H9 (cell line): ENCODE results near the gene LRP1B. TPM values are rescaled to one million over a fixed set of nuclear protein-coding genes. Genes with fewer than 3 reads are reported as not detected.

Experiments
- DNase-seq: peaks from one replicate; pipeline ENCODE4 v3.0.0-alpha.2; 2017
- H2AFZ ChIP-seq: one replicate; pipeline ENCODE4 v1.6.1; 2013; ENCODE audit warnings: mild to moderate bottlenecking, low read length, control low read depth, moderate library complexity
- H2AK5ac ChIP-seq: 2 replicates; pipeline ENCODE4 v1.6.1; 2013; ENCODE audit warnings: low read length, control low read depth, mixed read lengths; ENCODE audit not compliant: insufficient read length
- H2BK120ac ChIP-seq: one replicate; pipeline ENCODE4 v1.6.1; 2013; ENCODE audit warnings: low read depth, mild to moderate bottlenecking, low read length, control low read depth, inconsistent platforms; ENCODE audit not compliant: poor library complexity, severe bottlenecking
- H2BK12ac ChIP-seq: 2 replicates; pipeline ENCODE4 v1.6.1; 2013; ENCODE audit warnings: low read length, control low read depth, mixed read lengths, low read depth; ENCODE audit not compliant: insufficient read length
- H2BK15ac ChIP-seq: 2 replicates; pipeline ENCODE4 v1.6.1; 2013; ENCODE audit warnings: low read depth, low read length, control low read depth
- H2BK20ac ChIP-seq: one replicate; pipeline ENCODE4 v1.6.1; 2013; ENCODE audit warnings: low read depth, mild to moderate bottlenecking, low read length, control low read depth, inconsistent platforms; ENCODE audit not compliant: poor library complexity, severe bottlenecking
- H2BK5ac ChIP-seq: 2 replicates; pipeline ENCODE4 v1.6.1; 2013; ENCODE audit warnings: low read length, control low read depth, mixed read lengths; ENCODE audit not compliant: insufficient read length
- H3K14ac ChIP-seq: 2 replicates; pipeline ENCODE4 v1.6.1; 2013; ENCODE audit warnings: low read length, control low read depth; ENCODE audit not compliant: insufficient read depth
- H3K18ac ChIP-seq: 2 replicates; pipeline ENCODE4 v1.6.1; 2013; ENCODE audit warnings: low read depth, mild to moderate bottlenecking, mixed read lengths, low read length, control low read depth; ENCODE audit not compliant: insufficient read length
- H3K23ac ChIP-seq: 2 replicates; pipeline ENCODE4 v1.6.1; 2013; ENCODE audit warnings: low read length, control low read depth, mixed read lengths, low read depth; ENCODE audit not compliant: insufficient read length
- H3K23me2 ChIP-seq: 2 replicates; pipeline ENCODE4 v1.6.1; 2013; ENCODE audit warnings: low read depth, mild to moderate bottlenecking, mixed read lengths, low read length, control low read depth; ENCODE audit not compliant: insufficient read length, poor library complexity, severe bottlenecking
- H3K27ac ChIP-seq: 2 replicates; pipeline ENCODE4 v1.5.1; 2013; ENCODE audit warnings: low read length, control low read depth, mixed read lengths, low read depth; ENCODE audit not compliant: insufficient read length
- H3K27me3 ChIP-seq: 2 replicates; pipeline ENCODE4 v1.6.1; 2013; ENCODE audit warnings: low read length, control low read depth, inconsistent platforms; ENCODE audit not compliant: insufficient read depth
- H3K4ac ChIP-seq: 2 replicates; pipeline ENCODE4 v1.6.1; 2013; ENCODE audit warnings: low read depth, mild to moderate bottlenecking, control low read depth, inconsistent platforms, low read length, moderate library complexity
- H3K4me1 ChIP-seq: 2 replicates; pipeline ENCODE4 v1.6.1; 2013; ENCODE audit warnings: low read length, control low read depth, inconsistent platforms; ENCODE audit not compliant: insufficient read depth
- H3K4me2 ChIP-seq: 2 replicates; pipeline ENCODE4 v1.6.1; 2013; ENCODE audit warnings: low read length, control low read depth, mixed read lengths; ENCODE audit not compliant: insufficient read length, insufficient read depth
- H3K56ac ChIP-seq: 2 replicates; pipeline ENCODE4 v1.6.1; 2013; ENCODE audit warnings: low read depth, mild to moderate bottlenecking, mixed read lengths, low read length, control low read depth; ENCODE audit not compliant: insufficient read length
- H3K79me1 ChIP-seq: 2 replicates; pipeline ENCODE4 v1.6.1; 2013; ENCODE audit warnings: low read depth, mild to moderate bottlenecking, moderate library complexity, low read length, control low read depth, inconsistent platforms; ENCODE audit not compliant: insufficient read depth, poor library complexity, severe bottlenecking
- H3K79me2 ChIP-seq: 2 replicates; pipeline ENCODE4 v1.6.1; 2013; ENCODE audit warnings: low read length, control low read depth, inconsistent platforms; ENCODE audit not compliant: insufficient read depth
- H3K9ac ChIP-seq: 2 replicates; pipeline ENCODE4 v1.6.1; 2013; ENCODE audit warnings: low read length, control low read depth, mixed read lengths; ENCODE audit not compliant: insufficient read length; ENCODE audit errors: extremely low read depth
- H3K9me3 ChIP-seq: one replicate; pipeline ENCODE4 v1.6.1; 2013; ENCODE audit warnings: low read depth, low read length, inconsistent platforms; ENCODE audit not compliant: control insufficient read depth
- H3T11ph ChIP-seq: one replicate; pipeline ENCODE4 v1.6.1; 2013; ENCODE audit warnings: mild to moderate bottlenecking, low read length, control low read depth, inconsistent platforms
- H4K20me1 ChIP-seq: one replicate; pipeline ENCODE4 v1.6.1; 2013; ENCODE audit not compliant: control insufficient read depth, insufficient read length, insufficient read depth
- H4K5ac ChIP-seq: 2 replicates; pipeline ENCODE4 v1.6.1; 2013; ENCODE audit warnings: low read depth, mild to moderate bottlenecking, mixed read lengths, low read length, control low read depth; ENCODE audit not compliant: insufficient read length
- H4K8ac ChIP-seq: replicated peaks from 2 replicates; pipeline ENCODE4 v1.6.1; 2013; ENCODE audit warnings: low read length, control low read depth, mixed read lengths, low read depth; ENCODE audit not compliant: insufficient read length
- H4K91ac ChIP-seq: 2 replicates; pipeline ENCODE4 v1.6.1; 2013; ENCODE audit warnings: low read depth, mild to moderate bottlenecking, moderate library complexity, mixed read lengths, low read length, control low read depth; ENCODE audit not compliant: insufficient read length
- H3K27ac Mint-ChIP-seq, 3 experiments: 2 replicates in 2 of 3; 3 replicates in 1 of 3; pipeline ENCODE4 v1.8.0; 2020 to 2021; ENCODE audit warnings: mixed read lengths in 3 of 3, mild to moderate bottlenecking in 1 of 3, moderate library complexity in 1 of 3
- H3K27me3 Mint-ChIP-seq: 2 replicates; pipeline ENCODE4 v1.8.0; 2021; ENCODE audit warnings: low read depth, mild to moderate bottlenecking, moderate library complexity, mixed read lengths
- H3K36me3 Mint-ChIP-seq, 3 experiments: 2 replicates in 2 of 3; 3 replicates in 1 of 3; pipeline ENCODE4 v1.8.0; 2020 to 2021; ENCODE audit warnings: low read depth in 3 of 3, mixed read lengths in 3 of 3; ENCODE audit not compliant: insufficient read depth in 1 of 3
- H3K4me1 Mint-ChIP-seq, 2 experiments: 2 replicates each; pipeline ENCODE4 v1.8.0; 2020; ENCODE audit warnings: mixed read lengths in 2 of 2
- H3K4me3 Mint-ChIP-seq, 2 experiments: 2 replicates in 1 of 2; 3 replicates in 1 of 2; pipeline ENCODE4 v1.8.0; 2020 to 2021; ENCODE audit warnings: mild to moderate bottlenecking in 2 of 2, mixed read lengths in 2 of 2, moderate library complexity in 1 of 2
- H3K9me3 Mint-ChIP-seq, 2 experiments: 2 replicates in 1 of 2; 3 replicates in 1 of 2; pipeline ENCODE4 v1.8.0; 2020; ENCODE audit warnings: mild to moderate bottlenecking in 2 of 2, mixed read lengths in 2 of 2, moderate library complexity in 1 of 2
- WGBS: extraction: QIAGEN DNeasy Blood & Tissue Kit; methylation state at CpG from one replicate; pipeline ENCODE4 v1.1.7; 2013; ENCODE audit warnings: missing lambda C conversion rate, low lambda C conversion rate, mixed read lengths; ENCODE audit not compliant: insufficient read length; ENCODE audit errors: extremely low coverage; 5-methylcytosine and 5-hydroxymethylcytosine counted together
- total RNA-seq: library from RNA; stranded (reverse); gene quantifications from 2 replicates; pipeline ENCODE4 v1.2.1, GENCODE V29; 2021
- TF ChIP-seq, protein P1 (sequence below): fragments of 200-600 bp; sonication (generic); conservative IDR thresholded peaks from 3 replicates; pipeline ENCODE4 v1.8.0; 2021; ENCODE audit warnings: antibody characterized with exemption, mild to moderate bottlenecking

The LRP1B gene
- total RNA-seq, 1 experiment from 2014 or later, result not detected

DNA sequence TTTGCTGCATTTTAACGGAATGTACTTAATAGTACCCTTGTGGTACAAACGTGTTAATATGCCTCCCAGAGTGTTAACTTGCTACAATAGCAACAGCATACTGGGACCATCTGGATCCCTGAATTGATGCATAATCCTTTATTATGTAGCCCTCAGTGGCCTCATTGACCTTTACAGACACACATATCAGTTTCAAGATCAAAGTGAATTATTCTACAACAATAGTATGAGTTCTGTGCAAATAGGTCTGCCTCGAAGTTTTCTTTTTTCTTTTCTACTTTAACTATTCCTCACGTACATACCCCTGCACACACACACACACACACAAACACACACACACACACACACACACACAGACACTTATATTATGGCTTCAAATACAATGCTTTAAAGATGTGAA lies 1622.1 kb downstream of the LRP1B start:
- Histone ChIP-seq H3K9me3 (no peaks in the 10 kb centered on the region), H2BK5ac (no peak overlapping the region), H3K14ac (no peak overlapping the region), H4K20me1 (no peaks in the 10 kb centered on the region), H4K91ac (no peak overlapping the region), H3K18ac (no peak overlapping the region), H3K23ac (no peak overlapping the region), H3K56ac (no peak overlapping the region), H2BK15ac (no peak overlapping the region), H3K27ac (no peak overlapping the region), H4K8ac (no peak overlapping the region), H2BK20ac (no peak overlapping the region), H3K4ac (no peak overlapping the region), H3K9ac (no peak overlapping the region), H3K4me2 (no peak overlapping the region), H2AFZ (no peak overlapping the region), H3K79me1 (no peaks in the 10 kb centered on the region), H2AK5ac (no peak overlapping the region), H2BK12ac (no peak overlapping the region), H3K79me2 (no peaks in the 10 kb centered on the region), H3K4me1 (no peaks in the 10 kb centered on the region), H4K5ac (no peak overlapping the region), H3T11ph (no peak overlapping the region), H3K27me3 (no peaks in the 10 kb centered on the region), H3K23me2 (no peaks in the 10 kb centered on the region), H2BK120ac (no peak overlapping the region)
- TF ChIP-seq, protein P1, sequence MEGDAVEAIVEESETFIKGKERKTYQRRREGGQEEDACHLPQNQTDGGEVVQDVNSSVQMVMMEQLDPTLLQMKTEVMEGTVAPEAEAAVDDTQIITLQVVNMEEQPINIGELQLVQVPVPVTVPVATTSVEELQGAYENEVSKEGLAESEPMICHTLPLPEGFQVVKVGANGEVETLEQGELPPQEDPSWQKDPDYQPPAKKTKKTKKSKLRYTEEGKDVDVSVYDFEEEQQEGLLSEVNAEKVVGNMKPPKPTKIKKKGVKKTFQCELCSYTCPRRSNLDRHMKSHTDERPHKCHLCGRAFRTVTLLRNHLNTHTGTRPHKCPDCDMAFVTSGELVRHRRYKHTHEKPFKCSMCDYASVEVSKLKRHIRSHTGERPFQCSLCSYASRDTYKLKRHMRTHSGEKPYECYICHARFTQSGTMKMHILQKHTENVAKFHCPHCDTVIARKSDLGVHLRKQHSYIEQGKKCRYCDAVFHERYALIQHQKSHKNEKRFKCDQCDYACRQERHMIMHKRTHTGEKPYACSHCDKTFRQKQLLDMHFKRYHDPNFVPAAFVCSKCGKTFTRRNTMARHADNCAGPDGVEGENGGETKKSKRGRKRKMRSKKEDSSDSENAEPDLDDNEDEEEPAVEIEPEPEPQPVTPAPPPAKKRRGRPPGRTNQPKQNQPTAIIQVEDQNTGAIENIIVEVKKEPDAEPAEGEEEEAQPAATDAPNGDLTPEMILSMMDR, result no peak
- Mint-ChIP-seq H3K27me3 (no peaks in the 10 kb centered on the region), H3K4me1 (no peaks in the 10 kb centered on the region), H3K36me3 (no peaks in the 10 kb centered on the region), H3K4me3 (no peak overlapping the region), H3K9me3 (no peaks in the 10 kb centered on the region; a peak in 1 of 5 replicates), H3K27ac (no peak overlapping the region; a peak in 1 of 7 replicates)
- DNase-seq, result no peak
- no CpG with 5 or more reads among the region's 4 CpGs for WGBS
